ENCODE measurements around the gene OR4K5. TPM values are rescaled to one million over a fixed set of nuclear protein-coding genes. Genes with fewer than 3 reads are reported as not detected.

The OR4K5 gene
- total RNA-seq, 1 experiment from 2014 or later, result not detected

DNA sequence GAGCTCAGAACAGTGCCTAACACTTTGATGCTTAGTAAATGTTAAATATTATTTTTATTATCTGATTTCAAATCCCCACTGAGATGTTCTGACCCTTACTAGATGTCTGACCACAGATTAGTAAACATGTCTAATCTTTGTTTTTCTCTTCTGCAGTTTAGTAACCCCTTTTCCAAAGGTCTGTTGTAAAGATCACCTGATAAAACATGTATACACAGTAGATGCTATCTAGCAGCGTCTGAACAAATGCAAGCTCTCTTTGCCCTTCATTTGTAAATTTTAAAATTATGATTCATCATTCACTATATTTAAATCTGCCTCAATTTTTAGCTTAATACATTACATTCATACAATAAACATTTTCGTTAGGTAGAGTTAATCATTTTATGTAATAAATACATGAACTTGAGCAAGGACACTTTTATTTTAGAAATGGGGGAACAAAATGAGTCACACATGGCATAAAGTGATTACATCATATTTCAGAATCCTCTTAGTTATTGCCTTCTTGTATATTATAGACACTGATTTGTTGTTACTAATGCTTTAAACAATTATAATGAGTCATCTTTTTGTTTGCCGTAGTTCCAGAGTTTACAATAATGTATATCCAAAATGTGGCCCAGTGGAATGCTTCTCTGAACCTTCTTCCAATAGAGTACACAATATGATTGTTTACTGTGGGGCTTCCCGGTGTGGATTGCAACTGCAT lies 1.7 kb upstream of the OR4K5 start:
- Histone ChIP-seq H3T11ph (ENCODE audit: low read length) (no peak overlapping the region), H3K23ac (ENCODE audit: insufficient read length, low read depth, low read length) (no peak overlapping the region), H2AFZ (ENCODE audit: low read length) (no peak overlapping the region), H3K4ac (ENCODE audit: low read depth, low read length) (no peak overlapping the region), H3K56ac (ENCODE audit: insufficient read length, low read depth, low read length) (no peak overlapping the region), H4K20me1 (ENCODE audit: control insufficient read depth, insufficient read depth, insufficient read length) (no peaks in the 10 kb centered on the region), H3K4me2 (ENCODE audit: insufficient read depth, insufficient read length, low read length) (no peak overlapping the region), H3K4me1 (ENCODE audit: insufficient read depth, low read length) (no peaks in the 10 kb centered on the region), H3K18ac (ENCODE audit: insufficient read length, low read depth, low read length) (no peak overlapping the region), H2BK120ac (ENCODE audit: low read depth, low read length, poor library complexity, severe bottlenecking) (no peak overlapping the region), H3K27me3 (ENCODE audit: insufficient read depth, low read length) (peaks cover 2% of the 10 kb centered on the region; the same call in 1 of the 2 replicates), H3K23me2 (ENCODE audit: insufficient read length, low read depth, low read length, poor library complexity, severe bottlenecking) (no peaks in the 10 kb centered on the region), H3K79me1 (ENCODE audit: insufficient read depth, low read depth, low read length, poor library complexity, severe bottlenecking) (no peaks in the 10 kb centered on the region), H3K9me3 (ENCODE audit: control insufficient read depth, low read depth, low read length) (peaks cover 86% of the 10 kb centered on the region), H2BK15ac (ENCODE audit: low read depth, low read length) (no peak overlapping the region), H3K27ac (ENCODE audit: insufficient read length, low read depth, low read length) (no peak overlapping the region), H3K9ac (ENCODE audit: extremely low read depth, insufficient read length, low read length) (no peak overlapping the region), H3K79me2 (ENCODE audit: insufficient read depth, low read length) (no peaks in the 10 kb centered on the region), H4K91ac (ENCODE audit: insufficient read length, low read depth, low read length) (no peak overlapping the region), H2BK5ac (ENCODE audit: insufficient read length, low read length) (no peak overlapping the region), H2AK5ac (ENCODE audit: insufficient read length, low read length) (no peak overlapping the region), H2BK12ac (ENCODE audit: insufficient read length, low read depth, low read length) (no peak overlapping the region), H3K14ac (ENCODE audit: insufficient read depth, low read length) (no peak overlapping the region), H2BK20ac (ENCODE audit: low read depth, low read length, poor library complexity, severe bottlenecking) (no peak overlapping the region), H4K5ac (ENCODE audit: insufficient read length, low read depth, low read length) (no peak overlapping the region), H4K8ac (replicated peaks; ENCODE audit: insufficient read length, low read depth, low read length) (no peak overlapping the region)
- Mint-ChIP-seq H3K27me3 (ENCODE audit: low read depth) (no peaks in the 10 kb centered on the region), H3K36me3 (ENCODE audit: insufficient read depth in 1 of 3, low read depth in 3 of 3) (peaks cover 0 to 5% (median 2%) of the 10 kb centered on the region in 3 experiments; a peak in 3 of 7 replicates), H3K4me3 (no peak overlapping the region), H3K4me1 (no peaks in the 10 kb centered on the region), H3K9me3 (peaks cover 13 to 14% of the 10 kb centered on the region in 2 experiments), H3K27ac (no peak overlapping the region)
- TF ChIP-seq, protein P1, sequence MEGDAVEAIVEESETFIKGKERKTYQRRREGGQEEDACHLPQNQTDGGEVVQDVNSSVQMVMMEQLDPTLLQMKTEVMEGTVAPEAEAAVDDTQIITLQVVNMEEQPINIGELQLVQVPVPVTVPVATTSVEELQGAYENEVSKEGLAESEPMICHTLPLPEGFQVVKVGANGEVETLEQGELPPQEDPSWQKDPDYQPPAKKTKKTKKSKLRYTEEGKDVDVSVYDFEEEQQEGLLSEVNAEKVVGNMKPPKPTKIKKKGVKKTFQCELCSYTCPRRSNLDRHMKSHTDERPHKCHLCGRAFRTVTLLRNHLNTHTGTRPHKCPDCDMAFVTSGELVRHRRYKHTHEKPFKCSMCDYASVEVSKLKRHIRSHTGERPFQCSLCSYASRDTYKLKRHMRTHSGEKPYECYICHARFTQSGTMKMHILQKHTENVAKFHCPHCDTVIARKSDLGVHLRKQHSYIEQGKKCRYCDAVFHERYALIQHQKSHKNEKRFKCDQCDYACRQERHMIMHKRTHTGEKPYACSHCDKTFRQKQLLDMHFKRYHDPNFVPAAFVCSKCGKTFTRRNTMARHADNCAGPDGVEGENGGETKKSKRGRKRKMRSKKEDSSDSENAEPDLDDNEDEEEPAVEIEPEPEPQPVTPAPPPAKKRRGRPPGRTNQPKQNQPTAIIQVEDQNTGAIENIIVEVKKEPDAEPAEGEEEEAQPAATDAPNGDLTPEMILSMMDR (conservative IDR thresholded peaks at IDR 0.05), result no peak
- DNase-seq, result no peak
- WGBS (ENCODE audit: extremely low coverage, insufficient read length, low lambda C conversion rate), result 100% methylated on average over 1 of the region's 4 CpGs

Data from H9 (cell line).